Transverse colon (tissue), 4 donors: ENCODE data around the gene RAET1E. TPM values are rescaled to one million over a fixed set of nuclear protein-coding genes. Genes with fewer than 3 reads are reported as not detected.

Experiments
- DNase-seq: peaks from one replicate; pipeline ENCODE4 v3.0.0-alpha.2; 2019
- H3K27ac ChIP-seq, 4 donors: fragments of 200-600 bp; sonication (generic); 2 replicates each; pipeline ENCODE4 v1.5.1; 2016 to 2018; ENCODE audit warnings: inconsistent platforms in 4 of 4
- H3K27me3 ChIP-seq: fragments of 200-600 bp; sonication (generic); 2 replicates; pipeline ENCODE4 v1.5.1; 2017; ENCODE audit warnings: inconsistent platforms
- H3K36me3 ChIP-seq, 4 donors: fragments of 200-600 bp; sonication (generic); 2 replicates each; pipeline ENCODE4 v1.5.1; 2017 to 2019; ENCODE audit warnings: inconsistent platforms in 4 of 4
- H3K4me1 ChIP-seq, 4 donors: fragments of 200-600 bp; sonication (generic); 2 replicates each; pipeline ENCODE4 v1.5.1; 2017 to 2020; ENCODE audit warnings: inconsistent platforms in 4 of 4
- H3K4me3 ChIP-seq, 4 donors: fragments of 200-600 bp; sonication (generic); 1 replicate in 1 of 4; 2 replicates in 3 of 4; pipeline versions ENCODE4 v1.5.1 to v1.6.1; 2017 to 2019; ENCODE audit warnings: inconsistent platforms in 4 of 4
- H3K9me3 ChIP-seq, 2 donors: fragments of 200-600 bp; sonication (generic); 2 replicates each; pipeline ENCODE4 v1.5.1; 2017 to 2019; ENCODE audit warnings: inconsistent platforms in 2 of 2
- CTCF ChIP-seq, 5 experiments: fragments of 200-600 bp in 3 of 5; fragments of 450-650 bp in 2 of 5; sonication (generic) in 3 of 5; IDR thresholded peaks; 1 replicate in 2 of 5; 2 replicates in 3 of 5; pipeline ENCODE4 v1.5.1; 2016 to 2017; ENCODE audit warnings: antibody characterized with exemption in 5 of 5, inconsistent platforms in 3 of 5, mild to moderate bottlenecking in 2 of 5, moderate library complexity in 1 of 5
- EP300 ChIP-seq: sonication (generic); formaldehyde crosslinking; IDR thresholded peaks from one replicate; pipeline ENCODE4 v1.6.1; 2017; ENCODE audit warnings: antibody characterized with exemption, low read depth
- POLR2A ChIP-seq: fragments of 450-650 bp; IDR thresholded peaks from one replicate; pipeline ENCODE4 v1.6.1; 2016; ENCODE audit warnings: antibody characterized with exemption, mild to moderate bottlenecking, moderate library complexity
- POLR2AphosphoS5 ChIP-seq, 3 donors: sonication (generic); formaldehyde crosslinking; IDR thresholded peaks; one replicate each; pipeline ENCODE4 v1.6.1; 2016; ENCODE audit warnings: antibody characterized with exemption in 3 of 3
- WGBS, 2 donors: methylation state at CpG; one replicate each; pipeline ENCODE4 v1.1.5; 2018; ENCODE audit warnings: low coverage in 1 of 2; 5-methylcytosine and 5-hydroxymethylcytosine counted together
- in situ Hi-C, 4 donors: fragments of 200-750 bp; cut with MboI; loops; one replicate each; pipeline versions ENCODE4 v1.15.0 to v1.15.1; 2017; ENCODE audit warnings: low sequenced_read_pairs in 3 of 4, low pct_ligation_motif_present in 1 of 4, low pct_unique_long_range_greater_than_20kb in 1 of 4
- intact Hi-C: fragments of 100-400 bp; cut with DNase I; formaldehyde crosslinking; loops from one replicate; pipeline ENCODE4 v1.15.1; 2023; ENCODE audit warnings: low total_unique reads
- total RNA-seq, 4 donors: library from RNA; depleted of rRNA; stranded (reverse); fragments of >200 nt; gene quantifications; one replicate each; pipeline ENCODE4 v1.1.0, GENCODE V29; 2016

RAET1E gene
- total RNA-seq, 4 donors from 2014 or later = not detected

DNA sequence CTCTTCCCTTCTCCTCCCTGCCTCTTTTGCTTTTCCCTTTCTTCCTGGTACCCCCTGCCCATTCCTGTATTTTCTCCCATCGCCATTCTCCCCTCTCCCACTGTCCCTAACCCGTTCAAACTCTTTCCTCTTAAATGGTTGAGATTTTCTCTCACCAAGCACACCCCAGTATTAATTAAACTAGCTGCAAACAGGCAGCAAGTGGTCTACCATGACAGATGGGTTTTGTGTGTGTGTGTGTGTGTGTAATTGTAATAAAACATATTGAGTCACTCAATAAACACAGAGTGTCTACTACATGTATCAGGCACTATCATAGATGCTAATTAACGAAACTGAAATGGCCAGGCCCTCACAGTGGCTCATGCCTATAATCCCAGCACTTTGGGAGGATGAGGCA is 6.7 kb downstream of the RAET1E start:
- H3K27ac ChIP-seq = no peak overlapping the region
- H3K4me3 ChIP-seq = no peak overlapping the region
- no peaks in the 10 kb centered on the region for H3K9me3 ChIP-seq
- intact Hi-C loops (no loop called here), in situ Hi-C loops (no loop called here)
- TF ChIP-seq POLR2AphosphoS5 (IDR thresholded peaks at IDR 0.05) (no peak), CTCF (IDR thresholded peaks at IDR 0.05) (no peak)
- H3K4me1 ChIP-seq = peaks cover 15 to 18% (median 17%) of the 10 kb centered on the region in 4 donors
- WGBS, 2 donors = 76 to 82% methylated on average over 3 of the region's 3 CpGs
- no peaks in the 10 kb centered on the region for H3K27me3 ChIP-seq
- H3K36me3 ChIP-seq = no peaks in the 10 kb centered on the region
- no peak for DNase-seq

DNA sequence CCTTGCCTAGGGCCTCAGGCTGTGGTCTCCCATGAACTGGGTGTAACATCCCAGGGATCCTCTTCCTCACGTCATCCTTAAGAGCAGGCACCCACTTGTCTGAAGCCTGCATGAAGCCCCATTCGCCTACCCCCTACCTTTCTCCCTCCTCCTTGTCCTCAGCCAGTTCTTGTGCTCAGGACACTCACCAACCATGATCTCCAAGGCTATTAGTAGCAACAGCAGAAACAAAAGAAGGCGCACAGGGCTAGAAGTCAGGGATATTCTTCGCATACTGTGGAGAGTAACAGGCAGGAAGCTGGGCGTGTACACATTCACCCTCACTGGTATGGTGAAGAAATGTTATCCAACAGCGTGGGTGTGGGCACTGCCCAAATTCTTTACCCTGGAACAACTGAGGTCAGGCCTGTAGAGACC is 7.3 kb downstream of the RAET1E start:
- no peak for DNase-seq
- WGBS, 2 donors = 40 to 65% methylated on average over 1 to 6 of the region's 6 CpGs

GRCh38 chr6:149889326-149889725 is 8.6 kb downstream of the RAET1E start:
- Histone ChIP-seq H3K4me3 (no peak overlapping the region), H3K27ac (no peak overlapping the region), H3K27me3 (no peaks in the 10 kb centered on the region), H3K36me3 (no peaks in the 10 kb centered on the region), H3K9me3 (no peaks in the 10 kb centered on the region), H3K4me1 (no peaks in the 10 kb centered on the region)
- intact Hi-C loops (no loop called here), in situ Hi-C loops (no loop called here)
- WGBS, 2 donors = 67 to 75% methylated on average over 6 to 7 of the region's 7 CpGs
- TF ChIP-seq EP300 (no peak), POLR2A (no peak), POLR2AphosphoS5 (IDR thresholded peaks at IDR 0.05) (no peak), CTCF (IDR thresholded peaks at IDR 0.05) (no peak)
- no peak for DNase-seq

More for the DNA sequence above, 7.3 kb downstream of the RAET1E start:
- intact Hi-C loops = no loop called here
- Histone ChIP-seq H3K4me3 (no peak overlapping the region), H3K27ac (no peak overlapping the region), H3K27me3 (no peaks in the 10 kb centered on the region), H3K9me3 (no peaks in the 10 kb centered on the region), H3K4me1 (peaks cover 9 to 12% (median 10%) of the 10 kb centered on the region in 4 donors), H3K36me3 (no peaks in the 10 kb centered on the region)
- in situ Hi-C loops = no loop called here
- no peak for TF ChIP-seq CTCF (IDR thresholded peaks at IDR 0.05)
- TF ChIP-seq EP300 = no peak
- TF ChIP-seq POLR2AphosphoS5 (IDR thresholded peaks at IDR 0.05) = no peak
- TF ChIP-seq POLR2A = no peak

- Histone ChIP-seq H3K4me3 (no peak overlapping the region), H3K27me3 (no peaks in the 10 kb centered on the region), H3K36me3 (no peaks in the 10 kb centered on the region), H3K27ac (no peak overlapping the region), H3K4me1 (no peaks in the 10 kb centered on the region), H3K9me3 (no peaks in the 10 kb centered on the region)
- WGBS, 2 donors = 42% methylated on average over 1 of the region's 1 CpG; no CpG with 5 or more reads in 1 of the 2 donors
- in situ Hi-C loops = no loop called here
- intact Hi-C loops = no loop called here
- TF ChIP-seq EP300 = no peak
- no peak for TF ChIP-seq POLR2AphosphoS5 (IDR thresholded peaks at IDR 0.05)
- no peak for TF ChIP-seq CTCF (IDR thresholded peaks at IDR 0.05)
- no peak for TF ChIP-seq POLR2A
- DNase-seq = no peak
These were observed 9.3 kb downstream of the RAET1E start for GRCh38 chr6:149888659-149889058.
